WTC11 (cell line): ENCODE results near the gene FERMT1. TPM values are rescaled to one million over a fixed set of nuclear protein-coding genes. Genes with fewer than 3 reads are reported as not detected.

Experiments
- ATAC-seq: fragments of 200-7000 bp; cut with Tn5 transposase; 2 replicates; pipeline ENCODE4 v1.10.0; 2021; ENCODE audit warnings: mild to moderate bottlenecking, moderate library complexity
- CTCF ChIA-PET: fragments of 300-600 bp; sonication (Branson Sonifier 250); formaldehyde crosslinking; loops from one replicate; lab custom pipeline; 2021; ENCODE audit warnings: antibody characterized with exemption; lab: Charles Lee
- POLR2A ChIA-PET: fragments of 350-600 bp; sonication (Branson Sonifier 250); formaldehyde crosslinking; loops from one replicate; lab custom pipeline; 2021; ENCODE audit warnings: antibody characterized with exemption; lab: Charles Lee
- DNase-seq: peaks from one replicate; pipeline ENCODE4 v3.0.0; 2021; ENCODE audit warnings: low spot score
- H3K27ac Mint-ChIP-seq: 2 replicates; pipeline ENCODE4 v1.8.0; 2021; ENCODE audit warnings: mixed read lengths
- H3K27me3 Mint-ChIP-seq: 2 replicates; pipeline ENCODE4 v1.8.0; 2021; ENCODE audit warnings: low read depth, mild to moderate bottlenecking, moderate library complexity, mixed read lengths
- H3K36me3 Mint-ChIP-seq: 2 replicates; pipeline ENCODE4 v1.8.0; 2021; ENCODE audit warnings: mixed read lengths
- H3K4me1 Mint-ChIP-seq: 2 replicates; pipeline ENCODE4 v1.8.0; 2022; ENCODE audit warnings: mixed read lengths
- H3K4me3 Mint-ChIP-seq: 2 replicates; pipeline ENCODE4 v1.8.0; 2021; ENCODE audit warnings: mild to moderate bottlenecking, moderate library complexity, mixed read lengths
- H3K9me3 Mint-ChIP-seq: 2 replicates; pipeline ENCODE4 v1.8.0; 2021; ENCODE audit warnings: mixed read lengths
- AFF4 ChIP-seq: sonication (generic); formaldehyde crosslinking; IDR thresholded peaks from 2 replicates; pipeline ENCODE4 v1.8.1; 2023; ENCODE audit warnings: mild to moderate bottlenecking, missing genetic modification reagents, borderline replicate concordance
- ARID4B ChIP-seq: sonication (generic); formaldehyde crosslinking; IDR thresholded peaks from 2 replicates; pipeline ENCODE4 v1.8.0; 2023; ENCODE audit warnings: missing genetic modification reagents, mild to moderate bottlenecking, borderline replicate concordance
- ATF1 ChIP-seq: sonication (generic); formaldehyde crosslinking; IDR thresholded peaks from 2 replicates; pipeline ENCODE4 v1.8.1; 2023; ENCODE audit warnings: mild to moderate bottlenecking, moderate library complexity, missing genetic modification reagents
- ATF2 ChIP-seq: sonication (generic); formaldehyde crosslinking; IDR thresholded peaks from 2 replicates; pipeline ENCODE4 v1.8.1; 2022; ENCODE audit warnings: low read depth, missing genetic modification reagents, borderline replicate concordance
- ATF3 ChIP-seq: sonication (generic); formaldehyde crosslinking; conservative IDR thresholded peaks from 2 replicates; pipeline ENCODE4 v1.8.1; 2022; ENCODE audit warnings: mild to moderate bottlenecking, missing genetic modification reagents
- E2F4 ChIP-seq: sonication (generic); formaldehyde crosslinking; IDR thresholded peaks from 2 replicates; pipeline ENCODE4 v1.8.1; 2022; ENCODE audit warnings: low read depth, mild to moderate bottlenecking, moderate library complexity, missing genetic modification reagents, borderline replicate concordance
- EMX1 ChIP-seq: fragments of 250-450 bp; sonication (Bioruptor Pico); IDR thresholded peaks from 2 replicates; pipeline ENCODE4 v1.8.0; 2021; ENCODE audit warnings: mild to moderate bottlenecking
- HMGXB4 ChIP-seq: sonication (generic); formaldehyde crosslinking; IDR thresholded peaks from 2 replicates; pipeline ENCODE4 v1.8.1; 2023; ENCODE audit warnings: mild to moderate bottlenecking, moderate library complexity, missing genetic modification reagents
- IRF1 ChIP-seq: sonication (generic); formaldehyde crosslinking; IDR thresholded peaks from 2 replicates; pipeline ENCODE4 v1.8.0; 2023; ENCODE audit warnings: missing genetic modification reagents
- JAZF1 ChIP-seq: fragments of 250-450 bp; sonication (Bioruptor Pico); IDR thresholded peaks from 2 replicates; pipeline ENCODE4 v1.9.0; 2021; ENCODE audit warnings: moderate library complexity, mild to moderate bottlenecking, inconsistent platforms
- JUN ChIP-seq: sonication (generic); formaldehyde crosslinking; IDR thresholded peaks from 2 replicates; pipeline ENCODE4 v1.8.0; 2023; ENCODE audit warnings: mild to moderate bottlenecking, missing genetic modification reagents
- NFATC4 ChIP-seq: fragments of 250-450 bp; sonication (Bioruptor Pico); IDR thresholded peaks from 2 replicates; pipeline ENCODE4 v1.9.0; 2021; ENCODE audit warnings: mild to moderate bottlenecking
- NR2C2 ChIP-seq: sonication (generic); formaldehyde crosslinking; IDR thresholded peaks from 2 replicates; pipeline ENCODE4 v1.8.0; 2022; ENCODE audit warnings: mild to moderate bottlenecking, missing genetic modification reagents
- OVOL2 ChIP-seq: fragments of 250-450 bp; sonication (Bioruptor Pico); IDR thresholded peaks from 2 replicates; pipeline ENCODE4 v1.9.0; 2021; ENCODE audit warnings: mild to moderate bottlenecking, borderline replicate concordance
- SMAD3 ChIP-seq: sonication (generic); formaldehyde crosslinking; IDR thresholded peaks from 2 replicates; pipeline ENCODE4 v1.8.0; 2022; ENCODE audit warnings: missing genetic modification reagents, mild to moderate bottlenecking, borderline replicate concordance
- SMAD4 ChIP-seq: sonication (generic); formaldehyde crosslinking; IDR thresholded peaks from 2 replicates; pipeline ENCODE4 v1.8.0; 2022; ENCODE audit warnings: mild to moderate bottlenecking, missing genetic modification reagents
- USF1 ChIP-seq: sonication (generic); formaldehyde crosslinking; IDR thresholded peaks from 2 replicates; pipeline ENCODE4 v1.8.0; 2022; ENCODE audit warnings: mild to moderate bottlenecking, missing genetic modification reagents
- ZNF138 ChIP-seq: sonication (generic); formaldehyde crosslinking; conservative IDR thresholded peaks from 2 replicates; pipeline ENCODE4 v1.8.1; 2022; ENCODE audit warnings: mild to moderate bottlenecking, moderate library complexity, missing genetic modification reagents
- ZNF219 ChIP-seq: sonication (generic); formaldehyde crosslinking; IDR thresholded peaks from 2 replicates; pipeline ENCODE4 v1.8.0; 2023; ENCODE audit warnings: missing genetic modification reagents, mild to moderate bottlenecking, borderline replicate concordance
- ZNF232 ChIP-seq: sonication (generic); formaldehyde crosslinking; IDR thresholded peaks from 2 replicates; pipeline ENCODE4 v1.8.0; 2022; ENCODE audit warnings: mild to moderate bottlenecking, missing genetic modification reagents
- ZNF671 ChIP-seq: fragments of 250-450 bp; sonication (Bioruptor Pico); IDR thresholded peaks from 2 replicates; pipeline ENCODE4 v1.8.0; 2021; ENCODE audit warnings: mild to moderate bottlenecking
- total RNA-seq: library from RNA; stranded (reverse); gene quantifications from 3 replicates; pipeline ENCODE4 v1.2.3, GENCODE V29; 2021

Gene FERMT1
- total RNA-seq, 1 experiment from 2014 or later: 23.0 TPM

GRCh38 chr20:6122873-6123648 lies at the start of gene FERMT1 (continued):
- TF ChIP-seq HMGXB4 (CRISPR knock-in tag) (peak; percentile 70; the same call in 1 of the 2 replicates), IRF1 (no peak), AFF4 (CRISPR knock-in tag) (0 out of 2 replicates have a peak, but pooled peaks have one; percentile 59)

GRCh38 chr20:6169251-6169650 lies 46.4 kb upstream of the FERMT1 start:
- TF ChIP-seq USF1 (CRISPR knock-in tag): no peak
- no peak for TF ChIP-seq ZNF138 (CRISPR knock-in tag)
- TF ChIP-seq NR2C2 (CRISPR knock-in tag): no peak
- TF ChIP-seq SMAD3 (CRISPR knock-in tag): no peak
- no peak for TF ChIP-seq E2F4 (CRISPR knock-in tag)
- no peak for TF ChIP-seq ATF2
- no peak for TF ChIP-seq ATF1 (CRISPR knock-in tag)
- TF ChIP-seq ZNF671 (CRISPR knock-in tag): no peak
- TF ChIP-seq EMX1: no peak
- TF ChIP-seq JAZF1: no peak
- no peak for TF ChIP-seq ARID4B (CRISPR knock-in tag)
- TF ChIP-seq ATF3 (CRISPR knock-in tag): no peak
- no peak for TF ChIP-seq SMAD4 (CRISPR knock-in tag)
- no peak for TF ChIP-seq JUN (CRISPR knock-in tag)
- no peak for TF ChIP-seq NFATC4 (CRISPR knock-in tag)
- TF ChIP-seq ZNF219 (CRISPR knock-in tag): no peak
- TF ChIP-seq OVOL2: no peak
- TF ChIP-seq ZNF232 (CRISPR knock-in tag): no peak
- H3K9me3 Mint-ChIP-seq: peaks cover 34% of the 10 kb centered on the region
- DNase-seq: no peak
- peak; percentile 71 for ATAC-seq
- H3K27ac Mint-ChIP-seq: no peak overlapping the region
- no peak overlapping the region for H3K4me3 Mint-ChIP-seq
- H3K4me1 Mint-ChIP-seq: peaks cover 7% of the 10 kb centered on the region; the same call in 1 of the 2 replicates
- ChIA-PET POLR2A (no interaction called here), CTCF (interaction anchor here (0.6 to 1.6 kb wide), 5 partner anchors 12 to 863 kb away, joined by 3 to 4 read pairs (median 3); no protein-coding TSS in a partner anchor)
- H3K36me3 Mint-ChIP-seq: peaks cover 7% of the 10 kb centered on the region; the same call in 1 of the 2 replicates
- H3K27me3 Mint-ChIP-seq: no peaks in the 10 kb centered on the region
